HepG2 (cell line): ENCODE results near the gene SDF2. TPM values are rescaled to one million over a fixed set of nuclear protein-coding genes. Genes with fewer than 3 reads are reported as not detected.

Source experiments
- ARNT2 ChIP-seq: sonication (generic); formaldehyde crosslinking; IDR thresholded peaks from 2 replicates; pipeline ENCODE4 v1.8.0; 2022; ENCODE audit warnings: mild to moderate bottlenecking, low read depth, missing genetic modification reagents, moderate library complexity
- CENPT ChIP-seq: sonication (generic); formaldehyde crosslinking; IDR thresholded peaks from 2 replicates; pipeline ENCODE4 v1.8.0; 2022; ENCODE audit warnings: low read depth, mild to moderate bottlenecking, moderate library complexity, missing genetic modification reagents
- GPBP1L1 ChIP-seq: sonication (generic); formaldehyde crosslinking; IDR thresholded peaks from 2 replicates; pipeline ENCODE4 v1.5.0; 2020; ENCODE audit warnings: mild to moderate bottlenecking, missing genetic modification reagents
- HDAC1 ChIP-seq: sonication (generic); formaldehyde crosslinking; IDR thresholded peaks from 2 replicates; pipeline ENCODE4 v1.5.1; 2020; ENCODE audit warnings: mild to moderate bottlenecking, missing genetic modification reagents
- HMGXB4 ChIP-seq, 2 experiments: sonication (generic) in 1 of 2; formaldehyde crosslinking in 1 of 2; IDR thresholded peaks; 2 replicates each; pipeline versions ENCODE4 v1.4.0 to v1.6.1; 2018 to 2020; ENCODE audit warnings: missing genetic modification reagents in 2 of 2, borderline replicate concordance in 1 of 2, low read depth in 1 of 2, mild to moderate bottlenecking in 1 of 2, missing biosample characterization in 1 of 2
- HNRNPLL ChIP-seq: fragments of 200-400 bp; formaldehyde crosslinking; IDR thresholded peaks from 2 replicates; pipeline ENCODE4 v1.6.1; 2017; ENCODE audit warnings: mild to moderate bottlenecking, low read depth, low read length; ENCODE audit not compliant: poor library complexity, severe bottlenecking
- KDM5A ChIP-seq: fragments of 200-600 bp; sonication (generic); IDR thresholded peaks from 2 replicates; pipeline ENCODE4 v1.7.0; 2018; ENCODE audit warnings: antibody characterized with exemption, mild to moderate bottlenecking, low read length, borderline replicate concordance
- KLF11 ChIP-seq: IDR thresholded peaks from 2 replicates; pipeline ENCODE4 v1.6.1; 2016; ENCODE audit warnings: missing compliant biosample characterization
- PRDM10 ChIP-seq: sonication (generic); formaldehyde crosslinking; IDR thresholded peaks from 2 replicates; pipeline ENCODE4 v1.4.0; 2020; ENCODE audit warnings: low read depth, missing genetic modification reagents
- U2AF2 ChIP-seq: fragments of 200-400 bp; formaldehyde crosslinking; IDR thresholded peaks from 2 replicates; pipeline ENCODE4 v1.6.1; 2017; ENCODE audit warnings: low read depth, mild to moderate bottlenecking, low read length
- ZNF318 ChIP-seq: sonication (generic); formaldehyde crosslinking; IDR thresholded peaks from 2 replicates; pipeline ENCODE4 v1.4.0; 2020; ENCODE audit warnings: mild to moderate bottlenecking, missing genetic modification reagents
- ZNF383 ChIP-seq: sonication (generic); formaldehyde crosslinking; IDR thresholded peaks from 2 replicates; pipeline ENCODE4 v1.4.0; 2020; ENCODE audit warnings: missing genetic modification reagents, mild to moderate bottlenecking, borderline replicate concordance
- polyA plus RNA-seq, 8 experiments: library from polyadenylated mRNA; depleted of rRNA in 3 of 8; stranded (reverse) in 7 of 8; unstranded in 1 of 8; fragments of >200 nt; fragmentation: Illumina TruSeq in 4 of 8; extraction: Trizol in 4 of 8; gene quantifications; 2 replicates each; pipeline versions ENCODE4 v1.2.1 to v1.2.3, GENCODE V29; 2011 to 2016; ENCODE audit warnings: low read depth in 4 of 8, missing spikeins in 1 of 8, mixed read lengths in 1 of 8; ENCODE audit not compliant: insufficient read depth in 1 of 8
- total RNA-seq, 5 experiments: library from RNA; depleted of rRNA; stranded (reverse); fragments of >200 nt; fragmentation: Illumina TruSeq; extraction: Trizol; gene quantifications; 2 replicates each; pipeline ENCODE4 v1.2.3, GENCODE V29; 2016; ENCODE audit warnings: low read depth in 1 of 5

Gene SDF2
- total and polyA plus RNA-seq, 2 of the 13 experiments (the other 11 are each of a cell fraction or from before 2014, with no cell fraction given): 58.2 to 58.4 TPM

- TF ChIP-seq PRDM10 (CRISPR knock-in tag) (peak; percentile 52; the same call in 1 of the 2 replicates), KLF11 (CRISPR knock-in tag) (no peak), ARNT2 (CRISPR knock-in tag) (no peak), HDAC1 (CRISPR knock-in tag) (peak; percentile 87), CENPT (no peak), GPBP1L1 (CRISPR knock-in tag) (no peak), HMGXB4 (CRISPR knock-in tag; IDR thresholded peaks at IDR 0.05; ENCODE audit: borderline replicate concordance in 1 of 2, low read depth in 1 of 2) (peak in 1 of 2 experiments; percentile 48; a peak in 1 of 4 replicates), KDM5A (no peak), HNRNPLL (no peak), ZNF318 (no peak), U2AF2 (no peak), ZNF383 (no peak)
Observed at GRCh38 chr17:28698253-28698941, 36.7 kb upstream of the SDF2 start (continued).
